ENCODE results near the gene KYAT1.

DNA sequence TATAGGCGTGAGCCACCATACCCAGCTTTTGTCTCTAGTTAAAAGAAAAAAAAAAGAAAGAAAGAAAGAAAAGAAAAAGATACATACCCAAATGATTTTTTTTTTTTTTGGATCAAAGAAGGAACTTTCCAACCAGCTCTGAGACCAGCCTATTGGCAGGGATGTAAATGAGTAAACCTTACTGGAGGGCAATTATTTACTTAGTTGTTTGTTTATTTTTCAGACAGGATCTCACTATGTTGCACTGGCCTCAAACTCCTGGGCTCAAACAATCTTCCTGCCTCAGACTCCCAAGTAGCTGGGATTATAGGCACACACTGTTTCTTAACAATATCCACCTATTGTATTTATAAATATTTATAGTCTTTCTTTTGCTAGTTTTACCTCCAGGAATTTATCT, 41.2 kb downstream of the KYAT1 start:
- TF ChIP-seq EP300 (IDR thresholded peaks at IDR 0.05) (no peak), CBX8 (IDR thresholded peaks at IDR 0.05) (no peak), POLR2A (IDR thresholded peaks at IDR 0.05; ENCODE audit: low read length) (no peak), JUN (IDR thresholded peaks at IDR 0.05) (no peak), HOXB13 (CRISPR knock-in tag; IDR thresholded peaks at IDR 0.05; ENCODE audit: low read depth) (no peak), RAD21 (conservative IDR thresholded peaks at IDR 0.05 in 1 of 2, IDR thresholded peaks at IDR 0.05 in 1 of 2) (no peak), MAFK (IDR thresholded peaks at IDR 0.05; ENCODE audit: partially characterized antibody) (no peak), RNF2 (IDR thresholded peaks at IDR 0.05; ENCODE audit: borderline replicate concordance, low read depth) (no peak), SREBF2 (IDR thresholded peaks at IDR 0.05) (no peak), TP53 (CRISPR knock-in tag; IDR thresholded peaks at IDR 0.05) (no peak), RCOR1 (IDR thresholded peaks at IDR 0.05; ENCODE audit: low read depth, low read length) (no peak)
- TF ChIP-seq, protein P1, sequence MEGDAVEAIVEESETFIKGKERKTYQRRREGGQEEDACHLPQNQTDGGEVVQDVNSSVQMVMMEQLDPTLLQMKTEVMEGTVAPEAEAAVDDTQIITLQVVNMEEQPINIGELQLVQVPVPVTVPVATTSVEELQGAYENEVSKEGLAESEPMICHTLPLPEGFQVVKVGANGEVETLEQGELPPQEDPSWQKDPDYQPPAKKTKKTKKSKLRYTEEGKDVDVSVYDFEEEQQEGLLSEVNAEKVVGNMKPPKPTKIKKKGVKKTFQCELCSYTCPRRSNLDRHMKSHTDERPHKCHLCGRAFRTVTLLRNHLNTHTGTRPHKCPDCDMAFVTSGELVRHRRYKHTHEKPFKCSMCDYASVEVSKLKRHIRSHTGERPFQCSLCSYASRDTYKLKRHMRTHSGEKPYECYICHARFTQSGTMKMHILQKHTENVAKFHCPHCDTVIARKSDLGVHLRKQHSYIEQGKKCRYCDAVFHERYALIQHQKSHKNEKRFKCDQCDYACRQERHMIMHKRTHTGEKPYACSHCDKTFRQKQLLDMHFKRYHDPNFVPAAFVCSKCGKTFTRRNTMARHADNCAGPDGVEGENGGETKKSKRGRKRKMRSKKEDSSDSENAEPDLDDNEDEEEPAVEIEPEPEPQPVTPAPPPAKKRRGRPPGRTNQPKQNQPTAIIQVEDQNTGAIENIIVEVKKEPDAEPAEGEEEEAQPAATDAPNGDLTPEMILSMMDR (IDR thresholded peaks at IDR 0.05): no peak
- TF ChIP-seq, protein P2, sequence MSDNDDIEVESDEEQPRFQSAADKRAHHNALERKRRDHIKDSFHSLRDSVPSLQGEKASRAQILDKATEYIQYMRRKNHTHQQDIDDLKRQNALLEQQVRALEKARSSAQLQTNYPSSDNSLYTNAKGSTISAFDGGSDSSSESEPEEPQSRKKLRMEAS (IDR thresholded peaks at IDR 0.05): no peak
- TF ChIP-seq, protein P3, sequence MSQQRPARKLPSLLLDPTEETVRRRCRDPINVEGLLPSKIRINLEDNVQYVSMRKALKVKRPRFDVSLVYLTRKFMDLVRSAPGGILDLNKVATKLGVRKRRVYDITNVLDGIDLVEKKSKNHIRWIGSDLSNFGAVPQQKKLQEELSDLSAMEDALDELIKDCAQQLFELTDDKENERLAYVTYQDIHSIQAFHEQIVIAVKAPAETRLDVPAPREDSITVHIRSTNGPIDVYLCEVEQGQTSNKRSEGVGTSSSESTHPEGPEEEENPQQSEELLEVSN (IDR thresholded peaks at IDR 0.05; ENCODE audit: borderline replicate concordance, low read depth): no peak
